ENCODE measurements around the gene CCDC138.

DNA sequence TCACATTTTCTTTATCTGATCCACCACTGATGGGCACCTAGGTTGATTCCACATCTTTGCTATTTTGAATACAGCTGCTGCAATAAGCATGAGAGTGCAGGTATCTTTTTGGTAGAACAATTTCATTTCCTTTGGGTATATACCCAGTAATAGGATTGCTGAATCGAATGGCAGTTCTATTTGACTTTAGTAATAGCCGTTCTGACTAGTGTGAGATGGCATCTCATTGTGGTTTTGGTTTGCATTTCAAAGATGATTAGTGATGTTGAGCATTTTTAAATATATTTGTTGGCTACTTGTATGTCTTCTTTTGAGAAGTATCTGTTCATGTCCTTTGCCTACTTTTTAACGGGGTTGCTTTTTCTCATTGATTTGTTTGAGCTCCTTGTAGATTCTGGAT lies 72.3 kb downstream of the CCDC138 start:
- no peak for TF ChIP-seq POLR2A (IDR thresholded peaks at IDR 0.05)
- TF ChIP-seq, protein P1, sequence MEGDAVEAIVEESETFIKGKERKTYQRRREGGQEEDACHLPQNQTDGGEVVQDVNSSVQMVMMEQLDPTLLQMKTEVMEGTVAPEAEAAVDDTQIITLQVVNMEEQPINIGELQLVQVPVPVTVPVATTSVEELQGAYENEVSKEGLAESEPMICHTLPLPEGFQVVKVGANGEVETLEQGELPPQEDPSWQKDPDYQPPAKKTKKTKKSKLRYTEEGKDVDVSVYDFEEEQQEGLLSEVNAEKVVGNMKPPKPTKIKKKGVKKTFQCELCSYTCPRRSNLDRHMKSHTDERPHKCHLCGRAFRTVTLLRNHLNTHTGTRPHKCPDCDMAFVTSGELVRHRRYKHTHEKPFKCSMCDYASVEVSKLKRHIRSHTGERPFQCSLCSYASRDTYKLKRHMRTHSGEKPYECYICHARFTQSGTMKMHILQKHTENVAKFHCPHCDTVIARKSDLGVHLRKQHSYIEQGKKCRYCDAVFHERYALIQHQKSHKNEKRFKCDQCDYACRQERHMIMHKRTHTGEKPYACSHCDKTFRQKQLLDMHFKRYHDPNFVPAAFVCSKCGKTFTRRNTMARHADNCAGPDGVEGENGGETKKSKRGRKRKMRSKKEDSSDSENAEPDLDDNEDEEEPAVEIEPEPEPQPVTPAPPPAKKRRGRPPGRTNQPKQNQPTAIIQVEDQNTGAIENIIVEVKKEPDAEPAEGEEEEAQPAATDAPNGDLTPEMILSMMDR (IDR thresholded peaks at IDR 0.05), result no peak
